Type B pancreatic cell (in vitro differentiated cells): ENCODE results near the gene TPST2. TPM values are rescaled to one million over a fixed set of nuclear protein-coding genes. Genes with fewer than 3 reads are reported as not detected.
A peak's percentile ranks its signal among the peaks of the same experiment; 100 is the strongest.

Source experiments
- DNase-seq: peaks from one replicate; pipeline ENCODE4 v3.0.0; 2021; ENCODE audit warnings: mixed read lengths; ENCODE audit not compliant: unreplicated experiment; ENCODE audit errors: extremely low spot score
- H3K27ac Mint-ChIP-seq: 2 replicates; pipeline ENCODE4 v1.8.0; 2021; ENCODE audit warnings: mild to moderate bottlenecking, mixed read lengths
- H3K27me3 Mint-ChIP-seq: 2 replicates; pipeline ENCODE4 v1.8.0; 2021; ENCODE audit warnings: mixed read lengths
- H3K36me3 Mint-ChIP-seq: 2 replicates; pipeline ENCODE4 v1.8.0; 2021; ENCODE audit warnings: mixed read lengths
- H3K4me1 Mint-ChIP-seq: one replicate; pipeline ENCODE4 v1.8.0; 2021; ENCODE audit warnings: mixed read lengths; ENCODE audit not compliant: unreplicated experiment
- H3K4me3 Mint-ChIP-seq: 2 replicates; pipeline ENCODE4 v1.8.0; 2021; ENCODE audit warnings: mild to moderate bottlenecking, mixed read lengths
- H3K9me3 Mint-ChIP-seq: 2 replicates; pipeline ENCODE4 v1.8.0; 2021; ENCODE audit warnings: mixed read lengths
- CTCF ChIP-seq: fragments of 200-600 bp; sonication (generic); conservative IDR thresholded peaks from 2 replicates; pipeline ENCODE4 v1.5.0; 2021; ENCODE audit warnings: antibody characterized with exemption, mild to moderate bottlenecking
- total RNA-seq: library from RNA; stranded (reverse); gene quantifications from 2 replicates; pipeline ENCODE4 v1.2.1, GENCODE V29; 2021; ENCODE audit warnings: low replicate concordance

TPST2 gene
- total RNA-seq, 1 donor from 2014 or later: 15.7 TPM

- no peak overlapping the region for H3K27ac Mint-ChIP-seq
Observed at GRCh38 chr22:26561756-26562417, 28.0 kb downstream of the TPST2 start.

GRCh38 chr22:26559961-26560575, 29.9 kb downstream of the TPST2 start:
- Mint-ChIP-seq H3K4me3 (no peak overlapping the region), H3K27ac (no peak overlapping the region), H3K4me1 (peaks cover 9% of the 10 kb centered on the region), H3K27me3 (no peaks in the 10 kb centered on the region), H3K9me3 (no peaks in the 10 kb centered on the region), H3K36me3 (no peaks in the 10 kb centered on the region)
- DNase-seq: no peak
- no peak for TF ChIP-seq CTCF

More at GRCh38 chr22:26561756-26562417, 28.0 kb downstream of the TPST2 start:
- no peak overlapping the region for H3K4me3 Mint-ChIP-seq
- no peaks in the 10 kb centered on the region for H3K9me3 Mint-ChIP-seq
- no peak for TF ChIP-seq CTCF
- DNase-seq: no peak
- peaks cover 6% of the 10 kb centered on the region for H3K4me1 Mint-ChIP-seq
- H3K27me3 Mint-ChIP-seq: no peaks in the 10 kb centered on the region
- H3K36me3 Mint-ChIP-seq: no peaks in the 10 kb centered on the region

GRCh38 chr22:26558248-26558895, 31.6 kb downstream of the TPST2 start:
- Mint-ChIP-seq H3K4me3 (no peak overlapping the region), H3K9me3 (no peaks in the 10 kb centered on the region), H3K27ac (peak overlapping the region; percentile 56), H3K27me3 (no peaks in the 10 kb centered on the region), H3K36me3 (no peaks in the 10 kb centered on the region), H3K4me1 (peaks cover 9% of the 10 kb centered on the region)
- no peak for DNase-seq
- no peak for TF ChIP-seq CTCF

GRCh38 chr22:26556904-26557303, 33.0 kb downstream of the TPST2 start:
- Mint-ChIP-seq H3K27ac (no peak overlapping the region), H3K9me3 (no peaks in the 10 kb centered on the region), H3K36me3 (no peaks in the 10 kb centered on the region), H3K27me3 (no peaks in the 10 kb centered on the region), H3K4me1 (peaks cover 9% of the 10 kb centered on the region), H3K4me3 (no peak overlapping the region)
- no peak for DNase-seq
- no peak for TF ChIP-seq CTCF

GRCh38 chr22:26555478-26555877, 34.5 kb downstream of the TPST2 start:
- no peak overlapping the region for H3K27ac Mint-ChIP-seq
- no peak for TF ChIP-seq CTCF
- H3K4me3 Mint-ChIP-seq: no peak overlapping the region
- H3K36me3 Mint-ChIP-seq: no peaks in the 10 kb centered on the region
- no peaks in the 10 kb centered on the region for H3K27me3 Mint-ChIP-seq
- no peak for DNase-seq
- no peaks in the 10 kb centered on the region for H3K9me3 Mint-ChIP-seq
- peaks cover 14% of the 10 kb centered on the region for H3K4me1 Mint-ChIP-seq
